ENCODE measurements around the gene DCXR. TPM values are rescaled to one million over a fixed set of nuclear protein-coding genes. Genes with fewer than 3 reads are reported as not detected.
A peak's percentile ranks its signal among the peaks of the same experiment; 100 is the strongest.

Gene DCXR
- total and polyA plus RNA-seq, 10 of the 15 experiments (the other 5 are each of a cell fraction or from before 2014, with no cell fraction given), result 12.3 to 139 (median 88.9) TPM

DNA sequence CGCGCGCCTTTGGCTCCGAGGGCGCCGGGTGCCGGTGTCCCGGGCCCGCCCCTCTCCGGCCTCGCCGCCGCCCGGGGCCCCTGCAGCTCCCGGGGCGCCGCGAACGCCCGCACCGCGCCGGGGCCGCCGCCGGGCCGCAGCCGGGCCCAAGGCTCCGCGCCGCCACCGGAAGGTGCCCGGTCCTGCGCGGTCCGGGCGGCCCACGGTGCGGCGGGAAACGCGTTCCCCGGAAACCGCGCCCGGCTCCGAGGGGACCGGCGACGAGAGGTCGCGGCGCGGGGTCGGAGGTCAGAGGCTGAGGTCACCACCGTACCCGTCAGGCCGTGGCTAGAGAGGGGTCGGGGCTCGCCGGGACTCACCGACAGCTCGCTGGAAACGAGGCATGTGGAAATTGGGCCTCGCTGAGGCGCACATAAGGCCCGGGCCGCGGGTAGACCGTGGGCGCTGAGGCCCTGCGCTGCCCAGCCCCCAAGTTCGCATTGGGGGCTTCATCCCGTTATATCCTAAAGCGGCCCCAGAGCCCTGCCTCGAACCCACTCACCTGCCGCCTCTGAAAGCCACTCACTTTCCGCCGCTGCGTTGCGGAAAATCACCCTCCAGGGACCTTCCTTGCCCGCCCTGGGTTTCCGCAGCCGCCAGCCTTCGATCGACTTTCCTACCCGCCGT lies 28.3 kb upstream of the DCXR start, which contains the start of gene DUS1L (continued):
- TF ChIP-seq, protein P1, sequence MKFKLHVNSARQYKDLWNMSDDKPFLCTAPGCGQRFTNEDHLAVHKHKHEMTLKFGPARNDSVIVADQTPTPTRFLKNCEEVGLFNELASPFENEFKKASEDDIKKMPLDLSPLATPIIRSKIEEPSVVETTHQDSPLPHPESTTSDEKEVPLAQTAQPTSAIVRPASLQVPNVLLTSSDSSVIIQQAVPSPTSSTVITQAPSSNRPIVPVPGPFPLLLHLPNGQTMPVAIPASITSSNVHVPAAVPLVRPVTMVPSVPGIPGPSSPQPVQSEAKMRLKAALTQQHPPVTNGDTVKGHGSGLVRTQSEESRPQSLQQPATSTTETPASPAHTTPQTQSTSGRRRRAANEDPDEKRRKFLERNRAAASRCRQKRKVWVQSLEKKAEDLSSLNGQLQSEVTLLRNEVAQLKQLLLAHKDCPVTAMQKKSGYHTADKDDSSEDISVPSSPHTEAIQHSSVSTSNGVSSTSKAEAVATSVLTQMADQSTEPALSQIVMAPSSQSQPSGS (IDR thresholded peaks at IDR 0.05; ENCODE audit: low read length), result no peak
- no peak for TF ChIP-seq HDAC2 (IDR thresholded peaks at IDR 0.05)
- TF ChIP-seq, protein P2, sequence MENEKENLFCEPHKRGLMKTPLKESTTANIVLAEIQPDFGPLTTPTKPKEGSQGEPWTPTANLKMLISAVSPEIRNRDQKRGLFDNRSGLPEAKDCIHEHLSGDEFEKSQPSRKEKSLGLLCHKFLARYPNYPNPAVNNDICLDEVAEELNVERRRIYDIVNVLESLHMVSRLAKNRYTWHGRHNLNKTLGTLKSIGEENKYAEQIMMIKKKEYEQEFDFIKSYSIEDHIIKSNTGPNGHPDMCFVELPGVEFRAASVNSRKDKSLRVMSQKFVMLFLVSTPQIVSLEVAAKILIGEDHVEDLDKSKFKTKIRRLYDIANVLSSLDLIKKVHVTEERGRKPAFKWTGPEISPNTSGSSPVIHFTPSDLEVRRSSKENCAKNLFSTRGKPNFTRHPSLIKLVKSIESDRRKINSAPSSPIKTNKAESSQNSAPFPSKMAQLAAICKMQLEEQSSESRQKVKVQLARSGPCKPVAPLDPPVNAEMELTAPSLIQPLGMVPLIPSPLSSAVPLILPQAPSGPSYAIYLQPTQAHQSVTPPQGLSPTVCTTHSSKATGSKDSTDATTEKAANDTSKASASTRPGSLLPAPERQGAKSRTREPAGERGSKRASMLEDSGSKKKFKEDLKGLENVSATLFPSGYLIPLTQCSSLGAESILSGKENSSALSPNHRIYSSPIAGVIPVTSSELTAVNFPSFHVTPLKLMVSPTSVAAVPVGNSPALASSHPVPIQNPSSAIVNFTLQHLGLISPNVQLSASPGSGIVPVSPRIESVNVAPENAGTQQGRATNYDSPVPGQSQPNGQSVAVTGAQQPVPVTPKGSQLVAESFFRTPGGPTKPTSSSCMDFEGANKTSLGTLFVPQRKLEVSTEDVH (IDR thresholded peaks at IDR 0.05; ENCODE audit: low read depth, partially characterized antibody), result no peak
- TF ChIP-seq, protein P3, sequence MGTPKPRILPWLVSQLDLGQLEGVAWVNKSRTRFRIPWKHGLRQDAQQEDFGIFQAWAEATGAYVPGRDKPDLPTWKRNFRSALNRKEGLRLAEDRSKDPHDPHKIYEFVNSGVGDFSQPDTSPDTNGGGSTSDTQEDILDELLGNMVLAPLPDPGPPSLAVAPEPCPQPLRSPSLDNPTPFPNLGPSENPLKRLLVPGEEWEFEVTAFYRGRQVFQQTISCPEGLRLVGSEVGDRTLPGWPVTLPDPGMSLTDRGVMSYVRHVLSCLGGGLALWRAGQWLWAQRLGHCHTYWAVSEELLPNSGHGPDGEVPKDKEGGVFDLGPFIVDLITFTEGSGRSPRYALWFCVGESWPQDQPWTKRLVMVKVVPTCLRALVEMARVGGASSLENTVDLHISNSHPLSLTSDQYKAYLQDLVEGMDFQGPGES (IDR thresholded peaks at IDR 0.05), result 0 out of 2 replicates have a peak, but pooled peaks have one; percentile 27
- TF ChIP-seq, protein P4, sequence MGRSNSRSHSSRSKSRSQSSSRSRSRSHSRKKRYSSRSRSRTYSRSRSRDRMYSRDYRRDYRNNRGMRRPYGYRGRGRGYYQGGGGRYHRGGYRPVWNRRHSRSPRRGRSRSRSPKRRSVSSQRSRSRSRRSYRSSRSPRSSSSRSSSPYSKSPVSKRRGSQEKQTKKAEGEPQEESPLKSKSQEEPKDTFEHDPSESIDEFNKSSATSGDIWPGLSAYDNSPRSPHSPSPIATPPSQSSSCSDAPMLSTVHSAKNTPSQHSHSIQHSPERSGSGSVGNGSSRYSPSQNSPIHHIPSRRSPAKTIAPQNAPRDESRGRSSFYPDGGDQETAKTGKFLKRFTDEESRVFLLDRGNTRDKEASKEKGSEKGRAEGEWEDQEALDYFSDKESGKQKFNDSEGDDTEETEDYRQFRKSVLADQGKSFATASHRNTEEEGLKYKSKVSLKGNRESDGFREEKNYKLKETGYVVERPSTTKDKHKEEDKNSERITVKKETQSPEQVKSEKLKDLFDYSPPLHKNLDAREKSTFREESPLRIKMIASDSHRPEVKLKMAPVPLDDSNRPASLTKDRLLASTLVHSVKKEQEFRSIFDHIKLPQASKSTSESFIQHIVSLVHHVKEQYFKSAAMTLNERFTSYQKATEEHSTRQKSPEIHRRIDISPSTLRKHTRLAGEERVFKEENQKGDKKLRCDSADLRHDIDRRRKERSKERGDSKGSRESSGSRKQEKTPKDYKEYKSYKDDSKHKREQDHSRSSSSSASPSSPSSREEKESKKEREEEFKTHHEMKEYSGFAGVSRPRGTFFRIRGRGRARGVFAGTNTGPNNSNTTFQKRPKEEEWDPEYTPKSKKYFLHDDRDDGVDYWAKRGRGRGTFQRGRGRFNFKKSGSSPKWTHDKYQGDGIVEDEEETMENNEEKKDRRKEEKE (IDR thresholded peaks at IDR 0.05), result no peak
- TF ChIP-seq JUNB (IDR thresholded peaks at IDR 0.05), result no peak
- TF ChIP-seq SUPT20H (IDR thresholded peaks at IDR 0.05; ENCODE audit: borderline replicate concordance, control insufficient read depth, low read depth, low read length), result no peak
- no peak for TF ChIP-seq PAX5 (IDR thresholded peaks at IDR 0.05; ENCODE audit: borderline replicate concordance, low read depth, low read length)
- peak; percentile 75 to 94 for TF ChIP-seq SRF (IDR thresholded peaks at IDR 0.05; ENCODE audit: low read depth in 2 of 2, low read length in 2 of 2)
- TF ChIP-seq, protein P5, sequence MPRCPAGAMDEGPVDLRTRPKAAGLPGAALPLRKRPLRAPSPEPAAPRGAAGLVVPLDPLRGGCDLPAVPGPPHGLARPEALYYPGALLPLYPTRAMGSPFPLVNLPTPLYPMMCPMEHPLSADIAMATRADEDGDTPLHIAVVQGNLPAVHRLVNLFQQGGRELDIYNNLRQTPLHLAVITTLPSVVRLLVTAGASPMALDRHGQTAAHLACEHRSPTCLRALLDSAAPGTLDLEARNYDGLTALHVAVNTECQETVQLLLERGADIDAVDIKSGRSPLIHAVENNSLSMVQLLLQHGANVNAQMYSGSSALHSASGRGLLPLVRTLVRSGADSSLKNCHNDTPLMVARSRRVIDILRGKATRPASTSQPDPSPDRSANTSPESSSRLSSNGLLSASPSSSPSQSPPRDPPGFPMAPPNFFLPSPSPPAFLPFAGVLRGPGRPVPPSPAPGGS (IDR thresholded peaks at IDR 0.05; ENCODE audit: borderline replicate concordance, insufficient read depth, low read depth, low read length, poor library complexity, severe bottlenecking), result no peak
- no peak for TF ChIP-seq NFIC (IDR thresholded peaks at IDR 0.05; ENCODE audit: low read depth, low read length)
- no peak for TF ChIP-seq EED (IDR thresholded peaks at IDR 0.05; ENCODE audit: low read depth)
- TF ChIP-seq, protein P6, sequence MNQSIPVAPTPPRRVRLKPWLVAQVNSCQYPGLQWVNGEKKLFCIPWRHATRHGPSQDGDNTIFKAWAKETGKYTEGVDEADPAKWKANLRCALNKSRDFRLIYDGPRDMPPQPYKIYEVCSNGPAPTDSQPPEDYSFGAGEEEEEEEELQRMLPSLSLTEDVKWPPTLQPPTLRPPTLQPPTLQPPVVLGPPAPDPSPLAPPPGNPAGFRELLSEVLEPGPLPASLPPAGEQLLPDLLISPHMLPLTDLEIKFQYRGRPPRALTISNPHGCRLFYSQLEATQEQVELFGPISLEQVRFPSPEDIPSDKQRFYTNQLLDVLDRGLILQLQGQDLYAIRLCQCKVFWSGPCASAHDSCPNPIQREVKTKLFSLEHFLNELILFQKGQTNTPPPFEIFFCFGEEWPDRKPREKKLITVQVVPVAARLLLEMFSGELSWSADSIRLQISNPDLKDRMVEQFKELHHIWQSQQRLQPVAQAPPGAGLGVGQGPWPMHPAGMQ (IDR thresholded peaks at IDR 0.05; ENCODE audit: borderline replicate concordance), result no peak
- peak; percentile 75 for TF ChIP-seq POLR2A (IDR thresholded peaks at IDR 0.05; ENCODE audit: low read depth, low read length)
- TF ChIP-seq CBX5 (IDR thresholded peaks at IDR 0.05; ENCODE audit: low read depth), result no peak
- peak; percentile 25 for TF ChIP-seq KLF5 (IDR thresholded peaks at IDR 0.05; ENCODE audit: partially characterized antibody)
- peak; percentile 88 for TF ChIP-seq SREBF1 (IDR thresholded peaks at IDR 0.05; ENCODE audit: low read length)
- no peak for TF ChIP-seq YBX1 (IDR thresholded peaks at IDR 0.05)
- TF ChIP-seq ZBED1 (IDR thresholded peaks at IDR 0.05; ENCODE audit: borderline replicate concordance), result no peak
- no peak for TF ChIP-seq IKZF2 (IDR thresholded peaks at IDR 0.05)
